C4-2B (cell line): ENCODE measurements around the gene SOCS7.

Experiments
- H3K27ac ChIP-seq: fragments of 450-650 bp; 2 replicates; pipeline ENCODE4 v1.5.1; 2017
- CTCF ChIP-seq: fragments of 450-650 bp; conservative IDR thresholded peaks from 2 replicates; pipeline ENCODE4 v1.5.1; 2017; ENCODE audit warnings: mild to moderate bottlenecking
- ZFX ChIP-seq: fragments of 450-650 bp; IDR thresholded peaks from 2 replicates; pipeline ENCODE4 v1.6.1; 2017

The SOCS7 gene

GRCh38 chr17:38454532-38454931 lies 102.9 kb downstream of the SOCS7 start:
- no peak for TF ChIP-seq ZFX
- no peak for TF ChIP-seq CTCF
- peak overlapping the region; percentile 64 for H3K27ac ChIP-seq
